Esophagus muscularis mucosa (tissue), 3 donors: ENCODE results near the gene HPN.

Source experiments
- POLR2A ChIP-seq: fragments of 450-650 bp; IDR thresholded peaks from one replicate; pipeline ENCODE4 v1.6.1; 2017; ENCODE audit warnings: antibody characterized with exemption, moderate library complexity, mild to moderate bottlenecking, low read depth
- TF ChIP-seq, protein P1 (sequence below), 3 experiments: fragments of 200-600 bp in 2 of 3; fragments of 450-650 bp in 1 of 3; sonication (generic) in 2 of 3; IDR thresholded peaks; one replicate each; pipeline ENCODE4 v1.5.1; 2017 to 2019; ENCODE audit warnings: antibody characterized with exemption in 3 of 3, mild to moderate bottlenecking in 2 of 3, moderate library complexity in 1 of 3

DNA sequence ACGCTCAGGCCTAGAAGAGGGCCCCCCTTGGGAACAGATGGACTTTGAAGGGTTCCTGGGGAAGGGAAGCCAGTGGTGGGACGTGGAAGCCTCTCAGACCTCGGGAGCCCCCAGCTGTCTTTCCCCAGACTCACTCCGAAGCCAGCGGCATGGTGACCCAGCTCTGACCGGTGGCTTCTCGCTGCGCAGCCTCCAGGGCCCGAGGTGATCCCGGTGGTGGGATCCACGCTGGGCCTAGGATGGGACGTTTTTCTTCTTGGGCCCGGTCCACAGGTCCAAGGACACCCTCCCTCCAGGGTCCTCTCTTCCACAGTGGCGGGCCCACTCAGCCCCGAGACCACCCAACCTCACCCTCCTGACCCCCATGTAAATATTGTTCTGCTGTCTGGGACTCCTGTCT is 24.6 kb downstream of the HPN start:
- TF ChIP-seq, protein P1, sequence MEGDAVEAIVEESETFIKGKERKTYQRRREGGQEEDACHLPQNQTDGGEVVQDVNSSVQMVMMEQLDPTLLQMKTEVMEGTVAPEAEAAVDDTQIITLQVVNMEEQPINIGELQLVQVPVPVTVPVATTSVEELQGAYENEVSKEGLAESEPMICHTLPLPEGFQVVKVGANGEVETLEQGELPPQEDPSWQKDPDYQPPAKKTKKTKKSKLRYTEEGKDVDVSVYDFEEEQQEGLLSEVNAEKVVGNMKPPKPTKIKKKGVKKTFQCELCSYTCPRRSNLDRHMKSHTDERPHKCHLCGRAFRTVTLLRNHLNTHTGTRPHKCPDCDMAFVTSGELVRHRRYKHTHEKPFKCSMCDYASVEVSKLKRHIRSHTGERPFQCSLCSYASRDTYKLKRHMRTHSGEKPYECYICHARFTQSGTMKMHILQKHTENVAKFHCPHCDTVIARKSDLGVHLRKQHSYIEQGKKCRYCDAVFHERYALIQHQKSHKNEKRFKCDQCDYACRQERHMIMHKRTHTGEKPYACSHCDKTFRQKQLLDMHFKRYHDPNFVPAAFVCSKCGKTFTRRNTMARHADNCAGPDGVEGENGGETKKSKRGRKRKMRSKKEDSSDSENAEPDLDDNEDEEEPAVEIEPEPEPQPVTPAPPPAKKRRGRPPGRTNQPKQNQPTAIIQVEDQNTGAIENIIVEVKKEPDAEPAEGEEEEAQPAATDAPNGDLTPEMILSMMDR (IDR thresholded peaks at IDR 0.05) = no peak
- TF ChIP-seq POLR2A = no peak
